Heart left ventricle (tissue), 13 donors: ENCODE results near the gene MAP7D3.
"Not testable (repeated sequence)": the region's sequence is repeated elsewhere in the genome, so short reads cannot be mapped to it uniquely, and the experiment has no call there.

Experiments used
- POLR2A ChIP-seq, 2 donors: fragments of 450-650 bp; IDR thresholded peaks; one replicate each; pipeline ENCODE4 v1.6.1; 2017; ENCODE audit warnings: antibody characterized with exemption in 2 of 2, mild to moderate bottlenecking in 2 of 2, moderate library complexity in 2 of 2
- TF ChIP-seq, protein P1 (sequence below), 12 donors: fragments of 200-600 bp; sonication (generic) in 4 of 12; IDR thresholded peaks; one replicate each; pipeline versions ENCODE4 v1.5.0 to v1.8.0; 2018 to 2022; ENCODE audit warnings: antibody characterized with exemption in 12 of 12, mild to moderate bottlenecking in 5 of 12
- donor health status: ischemic (EF 13 %, LVEDD 7.1; RV severe dilation, severe dysfunction).
- donor health status: DM: no; HTN: yes; CAD: no.
- donor health status: DM: no; HTN: no; CAD: no.
- donor health status: ischemic (EF 25% LVEDD 6.9; RV normal size, moderate dysfunction).
- donor health status: ischemic (EF 25% LVEDD 5.7; RV mildly dilated, moderate dysfunction).
- donor health status: ischemic (EF 35%, LVEDD 5.7; RV mildly dilated, moderate dysfunction).
- donor health status: nonischemic (EF 11% LVEDD 7.7; RV severe dilation, severe dysfunction).
- donor health status: DM: yes; HTN: yes; CAD: no.
- donor health status: PGD.
- donor health status: ischemic (EF 29% LVEDD 5.4; RV normal size, mild dysfunction).
- donor health status: nonischemic (EF 23%, LVEDD 6.1; RV moderate dilation, normal function).

- TF ChIP-seq, protein P1, sequence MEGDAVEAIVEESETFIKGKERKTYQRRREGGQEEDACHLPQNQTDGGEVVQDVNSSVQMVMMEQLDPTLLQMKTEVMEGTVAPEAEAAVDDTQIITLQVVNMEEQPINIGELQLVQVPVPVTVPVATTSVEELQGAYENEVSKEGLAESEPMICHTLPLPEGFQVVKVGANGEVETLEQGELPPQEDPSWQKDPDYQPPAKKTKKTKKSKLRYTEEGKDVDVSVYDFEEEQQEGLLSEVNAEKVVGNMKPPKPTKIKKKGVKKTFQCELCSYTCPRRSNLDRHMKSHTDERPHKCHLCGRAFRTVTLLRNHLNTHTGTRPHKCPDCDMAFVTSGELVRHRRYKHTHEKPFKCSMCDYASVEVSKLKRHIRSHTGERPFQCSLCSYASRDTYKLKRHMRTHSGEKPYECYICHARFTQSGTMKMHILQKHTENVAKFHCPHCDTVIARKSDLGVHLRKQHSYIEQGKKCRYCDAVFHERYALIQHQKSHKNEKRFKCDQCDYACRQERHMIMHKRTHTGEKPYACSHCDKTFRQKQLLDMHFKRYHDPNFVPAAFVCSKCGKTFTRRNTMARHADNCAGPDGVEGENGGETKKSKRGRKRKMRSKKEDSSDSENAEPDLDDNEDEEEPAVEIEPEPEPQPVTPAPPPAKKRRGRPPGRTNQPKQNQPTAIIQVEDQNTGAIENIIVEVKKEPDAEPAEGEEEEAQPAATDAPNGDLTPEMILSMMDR (IDR thresholded peaks at IDR 0.05) = not testable (repeated sequence)
- not testable (repeated sequence) for TF ChIP-seq POLR2A (IDR thresholded peaks at IDR 0.05)
Observed at GRCh38 chrX:136286375-136286774, 35.2 kb upstream of the MAP7D3 start.
